ENCODE results near the gene TDRD9.
"Not testable (repeated sequence)": the region's sequence is repeated elsewhere in the genome, so short reads cannot be mapped to it uniquely, and the experiment has no call there.

TDRD9 gene

GRCh38 chr14:103980623-103981238, 52.5 kb downstream of the TDRD9 start:
- not testable (repeated sequence) for DNase-seq (ENCODE audit: low read depth)

GRCh38 chr14:103984196-103984595, 55.9 kb downstream of the TDRD9 start:
- no peak for DNase-seq (ENCODE audit: low read depth)

GRCh38 chr14:103989034-103989433, 60.8 kb downstream of the TDRD9 start:
- no peak for DNase-seq (ENCODE audit: low read depth)

GRCh38 chr14:103989964-103990363, 61.7 kb downstream of the TDRD9 start:
- no peak for DNase-seq (ENCODE audit: low read depth)

- DNase-seq (ENCODE audit: low read depth): no peak
Observed at GRCh38 chr14:103994535-103995184, 66.4 kb downstream of the TDRD9 start.

GRCh38 chr14:103995876-103996275, 67.6 kb downstream of the TDRD9 start:
- no peak for DNase-seq (ENCODE audit: low read depth)

- no peak for DNase-seq (ENCODE audit: low read depth)
Observed at GRCh38 chr14:103997391-103997790, 69.1 kb downstream of the TDRD9 start.

- no peak for DNase-seq (ENCODE audit: low read depth)
Observed at GRCh38 chr14:103998027-103998426, 69.8 kb downstream of the TDRD9 start.

- no peak for DNase-seq (ENCODE audit: low read depth)
Observed at GRCh38 chr14:103999795-104000440, 71.7 kb downstream of the TDRD9 start.

GRCh38 chr14:104001003-104001402, 72.7 kb downstream of the TDRD9 start:
- DNase-seq (ENCODE audit: low read depth): no peak

- no peak for DNase-seq (ENCODE audit: low read depth)
Observed at GRCh38 chr14:104003616-104004015, 75.4 kb downstream of the TDRD9 start.

- DNase-seq (ENCODE audit: low read depth): no peak
Observed at GRCh38 chr14:104004849-104005248, 76.6 kb downstream of the TDRD9 start.

GRCh38 chr14:104005489-104005888, 77.2 kb downstream of the TDRD9 start:
- no peak for DNase-seq (ENCODE audit: low read depth)

- DNase-seq (ENCODE audit: low read depth): no peak
Observed at GRCh38 chr14:104007121-104007520, 78.9 kb downstream of the TDRD9 start.

GRCh38 chr14:104009297-104009696, 81.0 kb downstream of the TDRD9 start:
- DNase-seq (ENCODE audit: low read depth): no peak

GRCh38 chr14:104011824-104012517, 83.7 kb downstream of the TDRD9 start:
- no peak for DNase-seq (ENCODE audit: low read depth)

- DNase-seq (ENCODE audit: low read depth): no peak
Observed at GRCh38 chr14:104014764-104015163, 86.5 kb downstream of the TDRD9 start.

GRCh38 chr14:104016873-104017650, 88.8 kb downstream of the TDRD9 start:
- no peak for DNase-seq (ENCODE audit: low read depth)

- no peak for DNase-seq (ENCODE audit: low read depth)
Observed at GRCh38 chr14:104019029-104019428, 90.8 kb downstream of the TDRD9 start.

GRCh38 chr14:104019806-104020205, 91.5 kb downstream of the TDRD9 start:
- no peak for DNase-seq (ENCODE audit: low read depth)

- DNase-seq (ENCODE audit: low read depth): no peak
Observed at GRCh38 chr14:104020471-104020870, 92.2 kb downstream of the TDRD9 start.
